ENCODE data around the gene SPACA9.

Gene SPACA9

DNA sequence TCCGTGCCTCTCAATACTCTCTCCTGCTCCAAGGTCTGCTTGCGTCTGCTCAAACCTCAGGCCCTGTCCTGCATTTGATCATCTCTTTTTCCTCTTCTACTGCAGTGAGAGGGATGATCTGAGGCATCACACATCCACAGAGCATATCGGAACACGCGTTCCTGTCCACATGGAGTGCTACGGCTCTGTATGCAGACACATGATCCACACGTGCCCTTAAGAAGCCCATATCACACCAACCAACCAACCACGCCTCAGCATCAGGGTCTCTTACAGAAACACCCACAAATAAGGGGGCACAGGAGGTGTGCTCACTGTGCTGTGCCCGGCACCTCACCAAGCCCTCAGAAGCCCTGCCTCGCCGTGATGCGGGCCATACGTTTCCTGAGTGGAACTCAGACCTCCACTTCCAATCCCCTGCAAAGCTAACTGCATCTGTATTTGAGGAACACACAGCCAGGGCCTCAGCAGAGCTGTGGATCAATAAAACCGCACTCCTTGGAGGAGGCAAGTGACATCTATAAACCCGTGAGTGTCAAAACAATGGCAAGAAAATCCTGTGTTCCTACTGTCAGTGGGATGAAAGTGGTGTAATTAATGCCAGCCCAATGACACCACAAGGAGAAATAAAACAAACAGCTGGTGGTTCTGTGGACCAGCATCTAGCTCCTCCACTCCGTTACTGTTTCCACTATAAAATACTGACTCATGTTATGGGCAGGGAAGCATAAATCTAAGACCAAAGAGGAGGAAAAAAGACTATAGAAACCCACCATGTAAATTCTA is 41.0 kb upstream of the SPACA9 start:
- no peak overlapping the region for H2AFZ ChIP-seq (ENCODE audit: low read depth, low read length)

DNA sequence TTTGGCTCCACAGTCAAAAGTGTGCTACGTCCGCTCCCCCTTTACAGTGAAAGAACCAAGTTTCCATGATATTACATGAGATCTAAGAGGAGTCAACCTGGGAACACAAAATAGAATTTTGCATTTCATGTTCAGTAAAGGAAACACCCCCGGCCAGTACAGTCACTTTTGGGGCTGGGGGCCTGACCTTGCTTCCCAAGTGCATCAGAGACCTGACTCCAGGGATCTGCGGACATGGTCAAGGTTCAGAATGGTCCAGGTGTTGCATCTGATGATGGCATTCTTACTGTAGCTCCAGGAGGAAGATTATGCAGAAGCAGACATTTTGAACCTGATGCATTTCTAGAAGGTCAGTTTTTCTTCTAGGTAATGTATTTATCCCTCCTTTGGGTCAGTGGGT is 40.4 kb upstream of the SPACA9 start:
- Histone ChIP-seq H4K20me1 (ENCODE audit: insufficient read depth, low read length) (no peaks in the 10 kb centered on the region), H3K9ac (ENCODE audit: low read length) (no peak overlapping the region), H3K4me1 (ENCODE audit: low read length) (no peaks in the 10 kb centered on the region), H2AFZ (ENCODE audit: low read depth, low read length) (no peak overlapping the region), H3K79me2 (ENCODE audit: low read length) (no peaks in the 10 kb centered on the region), H3K27ac (ENCODE audit: low read length) (no peak overlapping the region), H3K27me3 (ENCODE audit: low read depth, low read length) (no peaks in the 10 kb centered on the region), H3K9me3 (ENCODE audit: insufficient read depth, low read length) (no peaks in the 10 kb centered on the region), H3K4me2 (ENCODE audit: low read length) (no peak overlapping the region), H3K36me3 (replicated peaks; ENCODE audit: low read depth, low read length) (no peaks in the 10 kb centered on the region), H3K4me3 (ENCODE audit: low read length) (no peak overlapping the region)
- TF ChIP-seq EZH2phosphoT487 (IDR thresholded peaks at IDR 0.05; ENCODE audit: low read depth) (no peak), CTCF (IDR thresholded peaks at IDR 0.05; ENCODE audit: low read depth, low read length) (no peak)

More for the DNA sequence above, 41.0 kb upstream of the SPACA9 start:
- H3K36me3 ChIP-seq (replicated peaks; ENCODE audit: low read depth, low read length): no peaks in the 10 kb centered on the region
- no peaks in the 10 kb centered on the region for H3K79me2 ChIP-seq (ENCODE audit: low read length)
- H3K4me2 ChIP-seq (ENCODE audit: low read length): no peak overlapping the region
- no peak overlapping the region for H3K4me3 ChIP-seq (ENCODE audit: low read length)
- H3K9me3 ChIP-seq (ENCODE audit: insufficient read depth, low read length): no peaks in the 10 kb centered on the region
- no peak overlapping the region for H3K27ac ChIP-seq (ENCODE audit: low read length)
- no peaks in the 10 kb centered on the region for H3K4me1 ChIP-seq (ENCODE audit: low read length)
- no peaks in the 10 kb centered on the region for H3K27me3 ChIP-seq (ENCODE audit: low read depth, low read length)
- H3K9ac ChIP-seq (ENCODE audit: low read length): no peak overlapping the region
- H4K20me1 ChIP-seq (ENCODE audit: insufficient read depth, low read length): no peaks in the 10 kb centered on the region
- TF ChIP-seq CTCF (IDR thresholded peaks at IDR 0.05; ENCODE audit: low read depth, low read length) (no peak), EZH2phosphoT487 (IDR thresholded peaks at IDR 0.05; ENCODE audit: low read depth) (no peak)

- Histone ChIP-seq H3K4me2 (ENCODE audit: low read length) (no peak overlapping the region), H3K27ac (ENCODE audit: low read length) (no peak overlapping the region), H3K4me3 (ENCODE audit: low read length) (no peak overlapping the region), H3K27me3 (ENCODE audit: low read depth, low read length) (no peaks in the 10 kb centered on the region), H3K4me1 (ENCODE audit: low read length) (no peaks in the 10 kb centered on the region), H4K20me1 (ENCODE audit: insufficient read depth, low read length) (no peaks in the 10 kb centered on the region), H3K36me3 (replicated peaks; ENCODE audit: low read depth, low read length) (no peaks in the 10 kb centered on the region), H3K9me3 (ENCODE audit: insufficient read depth, low read length) (no peaks in the 10 kb centered on the region), H2AFZ (ENCODE audit: low read depth, low read length) (no peak overlapping the region), H3K79me2 (ENCODE audit: low read length) (no peaks in the 10 kb centered on the region), H3K9ac (ENCODE audit: low read length) (no peak overlapping the region)
- TF ChIP-seq EZH2phosphoT487 (IDR thresholded peaks at IDR 0.05; ENCODE audit: low read depth): no peak
Measured at GRCh38 chr9:132840980-132841379, 37.7 kb upstream of the SPACA9 start.

DNA sequence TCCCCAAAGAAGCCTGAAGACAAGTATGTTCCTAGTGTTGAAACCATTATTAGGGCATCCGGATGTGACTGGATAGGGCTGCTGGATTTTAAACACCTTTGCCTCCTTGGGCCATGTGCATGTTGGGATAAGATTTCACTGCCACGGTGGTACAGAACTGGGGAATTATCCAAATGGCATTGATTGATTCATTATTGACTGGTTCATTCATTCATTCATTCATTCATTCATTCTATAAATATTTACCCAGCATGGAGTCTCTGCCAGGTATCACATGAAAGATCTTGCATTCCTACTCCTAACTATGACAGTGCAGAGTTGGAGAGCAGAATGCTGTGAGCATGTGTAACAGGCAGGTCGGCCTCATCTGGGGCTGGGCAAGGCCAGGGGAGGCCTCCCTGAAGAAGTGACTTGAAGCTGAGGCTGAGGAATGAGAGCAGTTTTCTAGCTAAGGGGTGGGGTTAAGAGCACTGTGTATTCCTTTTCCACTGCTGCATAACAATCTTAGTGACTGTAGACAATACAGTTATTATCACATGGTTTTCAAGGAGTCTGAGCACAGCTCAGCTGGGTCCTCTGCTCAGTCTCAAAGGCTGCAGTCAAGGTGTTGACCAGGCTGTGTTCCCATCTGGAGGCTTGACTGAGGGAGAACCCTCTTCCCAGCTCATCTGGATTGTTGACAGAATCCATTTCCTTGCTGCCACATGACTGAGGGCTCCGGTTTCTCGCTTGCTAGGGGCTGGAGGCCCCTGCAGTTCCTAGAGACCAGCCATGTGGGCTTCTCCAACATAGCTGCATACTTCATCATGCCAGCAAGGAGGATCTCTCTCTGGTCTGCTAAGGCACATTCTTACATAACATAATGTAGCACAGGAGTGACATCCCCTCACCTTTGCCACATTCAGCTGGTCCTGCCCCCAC is 36.3 kb upstream of the SPACA9 start:
- no peak overlapping the region for H3K9ac ChIP-seq (ENCODE audit: low read length)
- no peak overlapping the region for H2AFZ ChIP-seq (ENCODE audit: low read depth, low read length)
- no peaks in the 10 kb centered on the region for H3K36me3 ChIP-seq (replicated peaks; ENCODE audit: low read depth, low read length)
- H3K27ac ChIP-seq (ENCODE audit: low read length): no peak overlapping the region
- H3K4me3 ChIP-seq (ENCODE audit: low read length): no peak overlapping the region
- TF ChIP-seq CTCF (IDR thresholded peaks at IDR 0.05; ENCODE audit: low read depth, low read length) (no peak), EZH2phosphoT487 (IDR thresholded peaks at IDR 0.05; ENCODE audit: low read depth) (no peak)
- H3K4me1 ChIP-seq (ENCODE audit: low read length): no peaks in the 10 kb centered on the region
- H3K9me3 ChIP-seq (ENCODE audit: insufficient read depth, low read length): no peaks in the 10 kb centered on the region
- H4K20me1 ChIP-seq (ENCODE audit: insufficient read depth, low read length): no peaks in the 10 kb centered on the region
- no peaks in the 10 kb centered on the region for H3K27me3 ChIP-seq (ENCODE audit: low read depth, low read length)
- no peak overlapping the region for H3K4me2 ChIP-seq (ENCODE audit: low read length)
- no peaks in the 10 kb centered on the region for H3K79me2 ChIP-seq (ENCODE audit: low read length)

Data from OCI-LY3 (cell line).